Inflammatory macrophage treated with lipopolysaccharide for 1 hour (primary cell): Measurements from ENCODE around the gene CDH13.
A peak's percentile ranks its signal among the peaks of the same experiment; 100 is the strongest.

Source experiments
- DNase-seq, 2 donors: peaks; one replicate each; pipeline ENCODE4 v3.0.0-alpha.2; 2020 to 2022

Gene CDH13

GRCh38 chr16:83602761-83603722 is 976.3 kb downstream of the CDH13 start:
- no peak for DNase-seq

- peak in 1 of 2 donors; percentile 10 for DNase-seq
Measured at GRCh38 chr16:83603723-83604570, 977.2 kb downstream of the CDH13 start.

GRCh38 chr16:83606486-83607030 is 979.8 kb downstream of the CDH13 start:
- no peak for DNase-seq

- DNase-seq = no peak
Measured at GRCh38 chr16:83609178-83609577, 982.4 kb downstream of the CDH13 start.

DNA sequence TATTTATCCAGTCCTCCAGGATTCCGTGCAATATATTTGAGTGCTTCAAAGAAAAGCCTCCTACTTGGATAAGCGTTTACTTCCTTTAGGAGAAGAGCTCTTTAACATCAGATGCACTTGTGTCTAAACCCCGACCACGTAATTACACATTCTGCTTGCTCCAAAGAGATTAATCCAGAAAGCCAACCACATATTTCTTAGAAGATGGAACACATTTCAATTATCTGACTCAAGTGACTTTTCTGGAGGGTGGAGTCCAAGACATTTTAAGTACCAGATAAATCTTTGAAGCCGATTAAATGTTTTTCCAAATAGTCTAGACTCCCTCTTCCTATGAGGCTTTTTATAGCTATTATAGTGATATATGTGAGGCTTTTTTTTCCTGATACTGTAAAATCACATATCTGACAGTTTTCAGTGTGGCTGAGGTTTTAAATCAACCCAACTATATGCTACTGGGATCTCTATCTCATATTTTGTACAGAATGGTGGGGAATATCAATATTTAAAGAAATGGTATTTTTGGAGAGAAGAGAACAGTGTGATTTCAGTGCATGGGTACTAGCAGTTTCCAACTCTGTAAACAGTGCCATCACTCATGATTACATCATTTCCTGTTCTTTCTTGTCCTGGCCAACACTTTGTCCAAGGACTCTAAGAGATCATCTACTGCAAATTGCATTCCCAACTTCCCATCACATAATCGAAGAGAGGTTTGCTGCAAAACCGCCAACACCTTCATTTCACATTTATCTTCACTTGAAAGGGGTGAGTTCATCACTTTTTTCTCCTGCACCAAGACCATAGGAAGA is 988.6 kb downstream of the CDH13 start:
- DNase-seq = no peak

GRCh38 chr16:83615953-83616350 is 989.2 kb downstream of the CDH13 start:
- DNase-seq = no peak

DNA sequence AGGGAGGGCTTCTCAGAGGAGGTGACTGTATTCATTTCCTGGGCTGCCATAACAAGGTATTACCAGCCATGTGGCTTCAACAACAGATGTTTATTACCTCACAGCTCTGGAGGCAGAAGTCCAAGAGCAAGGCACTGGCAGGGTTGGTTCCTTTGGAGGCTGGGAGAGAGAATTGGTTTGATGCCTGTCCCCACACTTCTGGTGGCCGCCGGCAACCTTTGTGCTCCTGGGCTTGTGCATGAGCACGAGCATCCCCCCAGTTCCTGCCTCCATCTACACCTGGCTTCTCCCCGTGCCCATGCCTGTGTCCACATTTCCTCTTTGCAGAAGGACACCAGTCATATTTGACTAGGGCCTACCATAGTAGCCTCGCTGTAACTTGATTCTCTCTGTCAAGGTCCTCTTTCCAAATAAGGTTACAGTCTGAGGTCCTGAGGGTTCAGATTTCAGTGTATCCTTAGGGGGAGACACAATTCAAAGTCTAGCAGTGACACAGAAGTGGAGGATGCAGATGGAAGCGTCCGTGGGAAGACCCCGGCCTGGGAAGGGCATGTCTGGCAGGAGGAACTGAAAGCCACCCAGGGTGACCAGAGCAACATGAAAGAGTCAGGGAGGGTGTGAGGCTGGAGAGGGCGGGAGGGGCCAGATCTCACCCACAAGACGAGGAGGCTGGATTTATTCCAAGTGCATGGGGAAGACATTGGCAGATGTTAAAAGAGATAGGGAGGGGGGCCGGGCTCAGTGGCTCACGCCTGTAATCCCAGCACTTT is 992.8 kb downstream of the CDH13 start:
- DNase-seq = no peak

DNA sequence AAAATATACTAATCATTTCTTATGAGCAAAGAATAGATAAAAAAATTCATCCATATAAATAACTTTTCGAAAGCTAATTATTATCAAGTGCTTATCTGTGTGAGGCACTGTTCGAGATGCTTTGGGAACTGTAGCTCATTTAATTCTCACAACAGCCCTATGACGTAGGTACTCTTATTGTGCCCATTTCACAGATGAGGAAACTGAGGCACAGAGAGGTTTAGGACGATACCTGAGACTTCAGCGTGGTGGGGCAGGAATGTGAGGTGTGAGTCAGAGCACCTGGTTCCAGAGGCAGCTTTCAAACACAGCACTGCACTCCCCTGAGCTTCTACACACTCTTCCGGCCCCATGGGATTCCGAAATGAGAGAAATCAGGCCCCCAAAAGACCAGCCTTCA is 995.2 kb downstream of the CDH13 start:
- no peak for DNase-seq

DNA sequence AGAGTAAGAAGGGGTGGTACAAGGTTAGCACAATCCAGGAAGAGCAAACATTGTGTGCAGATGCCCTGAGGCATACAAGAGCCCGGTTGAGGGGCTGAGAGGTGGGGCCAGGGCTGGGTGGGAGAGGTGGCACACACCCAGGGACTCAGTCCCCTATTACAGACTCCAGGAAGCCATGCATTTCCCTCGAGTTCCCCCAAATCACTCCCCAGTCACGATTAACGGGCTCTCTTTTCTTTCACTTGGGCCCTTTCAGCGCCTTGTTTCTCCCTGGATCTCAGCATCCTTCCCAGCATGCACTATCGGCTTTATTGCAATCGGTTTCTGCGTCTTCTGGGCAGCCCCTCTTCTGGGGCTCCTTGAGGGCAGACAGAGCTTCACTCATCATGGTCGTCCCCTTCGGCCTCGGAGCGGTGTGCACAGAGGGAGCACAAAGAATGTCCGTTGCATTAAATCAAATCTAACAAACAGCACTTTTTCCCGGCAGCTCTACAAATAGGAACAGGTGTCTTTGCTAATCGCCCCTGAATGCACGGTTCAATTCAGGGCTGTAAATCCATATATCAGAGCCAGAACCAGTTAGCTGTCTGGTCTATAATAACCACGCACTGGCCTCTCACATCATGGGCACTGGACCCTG is 996.4 kb downstream of the CDH13 start:
- no peak for DNase-seq

DNA sequence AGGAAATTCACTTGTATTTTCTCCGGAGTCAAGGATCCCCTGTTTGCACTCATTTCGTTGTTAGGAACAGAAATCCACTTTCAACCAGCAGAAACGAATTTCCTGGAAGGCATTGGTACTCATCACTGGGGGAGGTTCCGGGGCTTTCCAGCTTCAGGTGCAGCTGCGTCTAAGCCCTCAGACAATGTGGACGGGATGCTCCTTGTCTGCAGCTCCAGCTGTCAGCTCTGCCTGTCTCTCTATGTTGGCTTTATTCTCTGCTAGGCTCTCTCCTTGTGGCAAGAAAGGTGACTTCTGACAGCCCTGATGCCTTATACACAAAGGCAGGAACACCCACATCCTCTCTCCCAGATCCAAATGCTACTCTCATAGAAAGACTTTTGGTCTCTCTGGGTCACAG is 997.1 kb downstream of the CDH13 start:
- DNase-seq = no peak

DNA sequence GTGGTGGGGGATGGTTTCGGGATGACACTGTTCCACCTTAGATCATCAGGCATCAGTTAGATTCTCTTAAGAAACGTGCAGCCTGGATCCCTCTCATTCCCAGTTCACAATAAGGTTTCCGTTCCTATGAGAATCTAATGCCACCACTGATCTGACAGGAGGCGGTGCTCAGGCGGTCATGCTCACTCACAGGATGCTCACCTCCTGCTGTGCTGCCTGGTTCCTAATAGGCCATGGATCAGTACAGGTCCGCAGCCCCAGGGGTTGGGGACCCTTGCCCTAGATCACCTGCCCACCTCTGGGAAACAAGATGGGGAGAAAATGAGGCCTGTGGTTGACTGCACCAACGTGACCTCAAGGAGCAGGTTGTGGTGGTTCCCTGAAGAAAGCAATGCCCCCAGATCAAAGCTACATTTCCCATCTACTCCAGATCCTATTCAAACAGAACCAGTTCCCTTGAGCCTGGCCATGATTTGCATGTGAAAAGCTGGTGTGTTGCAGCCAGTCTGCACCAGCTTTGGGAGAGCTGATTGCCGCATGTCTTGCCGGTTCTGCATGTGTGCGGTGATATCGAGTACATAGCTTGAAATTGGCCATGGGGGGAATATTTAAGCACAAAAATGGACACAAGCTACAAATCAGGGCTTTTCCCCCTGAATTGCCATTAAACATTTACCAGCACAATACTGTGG is 997.8 kb downstream of the CDH13 start:
- DNase-seq = no peak

DNA sequence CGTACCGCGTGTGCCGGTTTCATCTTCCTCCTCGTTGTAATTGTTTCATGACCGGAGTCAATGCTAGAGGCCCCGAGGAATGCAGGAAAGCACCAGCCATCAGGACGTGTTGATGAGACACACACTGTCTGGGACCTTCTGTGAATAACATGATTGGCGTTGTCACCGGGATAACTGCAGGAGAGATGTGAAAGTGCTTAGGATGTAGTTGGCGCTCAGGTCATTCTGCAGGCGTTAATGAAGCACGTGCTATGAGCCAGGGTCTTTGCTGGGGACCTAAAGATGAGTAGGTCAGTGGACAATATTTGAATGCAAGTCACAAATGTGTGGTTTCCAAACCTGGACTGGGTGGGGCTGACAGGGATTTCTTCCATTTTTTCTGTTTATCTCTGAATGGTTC is 999.4 kb downstream of the CDH13 start:
- no peak for DNase-seq

GRCh38 chr16:83626676-83627075 is 999.9 kb downstream of the CDH13 start:
- no peak for DNase-seq

DNA sequence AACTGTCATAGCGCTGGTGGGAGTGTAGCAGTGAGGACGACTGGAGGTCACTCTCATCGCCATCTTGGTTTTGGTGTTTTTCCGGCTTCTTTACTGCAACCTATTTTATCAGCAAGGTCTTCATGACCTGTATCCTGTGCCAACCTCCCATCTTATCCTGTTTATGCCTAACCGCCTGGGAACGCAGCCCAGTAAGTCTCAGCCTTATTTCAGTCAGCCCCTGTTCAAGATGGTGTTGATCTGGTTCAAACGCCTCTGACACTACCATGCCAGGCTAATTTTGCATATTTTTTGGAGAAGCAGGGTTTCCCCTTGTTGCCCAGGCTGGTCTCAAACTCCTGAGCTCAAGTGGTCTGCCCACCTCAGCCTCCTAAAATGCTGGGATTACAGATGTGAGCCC is 1001.2 kb downstream of the CDH13 start:
- no peak for DNase-seq

DNA sequence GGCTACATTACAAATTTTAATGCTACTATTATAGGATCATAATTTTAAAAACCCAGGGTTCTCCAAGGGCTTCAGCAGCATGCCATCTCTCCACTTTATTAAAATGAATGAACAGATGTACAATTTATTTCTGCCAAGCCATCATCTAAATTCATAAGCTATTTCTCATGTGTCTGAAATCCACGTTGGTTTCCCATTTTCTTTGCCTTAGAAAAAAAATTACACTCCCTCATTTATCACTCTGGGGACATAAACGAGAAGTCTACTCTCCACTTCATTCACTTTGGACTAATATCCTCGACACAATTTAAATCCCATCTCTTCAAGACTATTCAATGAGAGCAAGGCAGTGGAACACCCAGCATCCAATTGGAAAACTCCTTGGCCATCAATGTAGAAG is 1002.7 kb downstream of the CDH13 start:
- no peak for DNase-seq

DNA sequence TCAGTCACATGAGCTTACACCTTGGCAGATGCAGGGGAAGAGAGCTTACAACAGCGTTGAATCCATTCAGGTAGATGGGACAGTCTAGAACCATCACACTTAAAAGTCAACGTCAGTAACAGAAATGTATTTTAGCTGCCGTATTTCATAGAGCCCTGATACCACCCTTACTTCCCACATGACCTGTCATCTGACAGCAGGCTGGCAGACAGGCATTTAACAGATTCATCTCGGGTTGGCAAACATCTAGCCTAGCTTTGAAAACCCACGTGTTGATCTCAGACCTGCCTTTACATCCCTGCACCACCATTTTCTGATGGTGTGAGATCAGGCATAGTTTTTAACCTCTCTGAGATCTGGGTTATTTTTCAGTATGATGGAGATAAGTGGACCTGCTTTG is 1003.1 kb downstream of the CDH13 start:
- DNase-seq = no peak

DNA sequence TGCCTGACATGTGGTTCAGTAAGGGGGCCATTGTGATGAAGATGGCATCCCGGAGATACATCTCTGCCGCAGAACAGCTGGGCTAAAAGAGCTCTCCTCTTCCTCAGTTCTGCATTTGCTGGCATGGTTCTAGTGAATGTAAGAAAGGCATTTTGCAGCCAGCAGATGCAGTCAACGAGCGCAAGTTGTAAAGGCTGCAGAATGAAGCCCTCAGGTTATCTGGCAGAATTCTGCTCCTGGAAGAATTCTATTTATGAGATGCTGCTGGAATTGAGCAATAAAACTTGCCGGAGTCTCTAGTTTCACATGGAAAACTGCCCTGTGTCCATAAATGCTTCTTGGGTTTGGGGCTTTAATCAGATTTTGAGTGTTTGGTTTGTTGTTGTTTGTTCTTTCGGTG is 1004.2 kb downstream of the CDH13 start:
- no peak for DNase-seq

- no peak for DNase-seq
Measured at GRCh38 chr16:83633286-83633685, 1006.5 kb downstream of the CDH13 start.

DNA sequence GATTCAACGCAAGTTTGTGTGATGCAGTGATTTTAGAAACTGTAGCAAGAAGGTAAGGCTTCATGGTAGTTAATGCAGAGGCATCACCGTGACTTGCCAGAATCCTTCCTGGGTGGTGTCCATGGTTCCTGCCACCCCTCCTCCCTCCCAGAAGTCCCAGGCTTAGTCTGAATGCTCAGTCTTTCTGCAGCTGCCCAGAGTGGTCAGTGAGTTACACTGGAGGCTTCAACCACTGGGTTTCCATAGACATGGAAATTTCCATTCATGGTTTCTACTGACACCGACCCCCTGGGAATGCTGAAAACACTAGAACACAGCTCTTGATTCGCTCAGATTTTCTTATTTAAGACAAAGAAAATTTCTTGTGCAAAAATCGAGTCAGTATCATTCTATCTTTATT is 1021.6 kb downstream of the CDH13 start:
- DNase-seq = no peak

GRCh38 chr16:83651871-83652270 is 1025.1 kb downstream of the CDH13 start:
- DNase-seq = no peak

DNA sequence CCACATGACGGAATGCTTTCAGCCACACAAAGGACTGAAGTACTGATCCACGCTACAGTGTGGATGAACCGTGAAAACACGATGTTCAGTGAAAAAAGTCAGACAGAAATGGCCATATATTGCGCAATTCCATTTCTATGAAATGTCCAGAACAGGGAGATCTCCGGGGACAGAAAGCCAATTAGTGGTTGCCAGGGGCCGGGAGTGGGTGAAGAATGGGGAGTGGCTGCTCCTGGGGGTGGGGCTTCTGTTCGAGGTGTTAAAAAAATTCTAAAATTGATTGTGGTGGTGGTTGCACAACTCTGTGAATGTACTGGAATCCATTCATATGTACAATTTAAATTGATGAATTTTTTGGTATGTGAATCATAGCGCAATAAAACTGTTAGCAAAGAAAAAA is 1026.2 kb downstream of the CDH13 start:
- no peak for DNase-seq
